HG03103 (cell line): Measurements from ENCODE around the gene CHMP1B.

Experiments
- ATAC-seq: cut with Tn5 transposase; IDR thresholded peaks from one replicate; pipeline ENCODE4 v1.9.1; 2021; ENCODE audit warnings: low read depth; ENCODE audit not compliant: unreplicated experiment

CHMP1B gene

GRCh38 chr18:11897781-11898180 lies 46.6 kb downstream of the CHMP1B start:
- no peak for ATAC-seq

DNA sequence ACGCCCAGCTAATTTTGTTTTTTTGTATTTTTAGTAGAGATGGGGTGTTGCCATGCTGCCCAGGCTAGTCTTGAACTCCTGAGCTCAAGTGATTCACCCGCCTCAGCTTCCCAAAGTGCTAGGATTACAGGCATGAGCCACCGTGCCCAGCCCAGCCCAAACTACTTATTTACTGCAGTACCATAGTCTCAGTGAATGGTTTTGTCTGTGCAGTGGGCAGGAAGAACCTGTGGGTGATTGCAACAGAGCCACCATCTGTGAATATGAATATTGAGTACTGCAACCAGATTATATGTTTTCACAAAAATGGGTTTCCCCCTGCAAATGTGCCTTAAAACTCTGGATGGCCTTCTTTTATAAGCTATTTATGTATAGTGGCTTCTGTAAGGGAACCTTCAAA lies 47.9 kb downstream of the CHMP1B start:
- ATAC-seq: no peak

GRCh38 chr18:11901826-11902438 lies 50.7 kb downstream of the CHMP1B start:
- ATAC-seq: no peak

DNA sequence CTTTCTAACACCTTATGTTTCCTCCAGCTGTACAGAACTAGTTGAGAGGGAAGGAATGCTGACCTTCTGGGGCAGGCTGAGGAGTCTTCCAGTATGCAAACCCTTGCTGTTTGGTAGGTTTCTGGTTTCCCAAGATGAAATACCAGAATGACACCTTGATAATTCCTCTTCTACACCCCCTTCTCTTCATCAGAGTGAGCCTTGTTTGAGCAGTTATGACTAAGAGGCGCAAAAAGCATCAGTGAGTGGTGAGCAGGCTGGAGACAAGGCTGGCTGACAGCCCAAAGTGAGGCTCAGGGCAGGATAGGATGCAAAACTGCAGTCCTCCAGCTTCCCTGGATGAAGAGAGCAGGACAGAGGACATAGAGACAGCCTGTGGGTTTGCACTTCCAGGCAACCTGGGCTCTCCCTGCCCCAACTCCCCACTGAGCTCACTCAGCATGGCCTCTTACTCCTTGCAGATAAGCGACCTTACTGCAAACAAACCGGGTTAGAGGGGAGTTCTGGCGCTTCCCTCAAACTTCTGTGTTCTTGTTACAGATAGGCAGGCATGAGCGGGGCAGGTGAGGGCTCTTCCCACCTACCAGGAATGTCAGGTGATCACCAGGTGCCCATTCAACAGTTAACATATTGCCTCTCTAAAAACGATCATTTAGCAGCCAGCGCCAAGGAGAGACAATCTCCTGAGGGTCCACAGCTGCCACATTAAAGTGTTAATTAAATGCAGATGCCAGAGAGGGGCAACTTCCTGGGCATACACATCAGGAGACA lies 51.5 kb downstream of the CHMP1B start:
- ATAC-seq: no peak
